Measurements from ENCODE around the gene ERFE. TPM values are rescaled to one million over a fixed set of nuclear protein-coding genes. Genes with fewer than 3 reads are reported as not detected.
A peak's percentile ranks its signal among the peaks of the same experiment; 100 is the strongest.

ERFE gene
- total and polyA plus RNA-seq, 2 of the 4 experiments (the other 2 are of a cell fraction), result 1.3 to 3.5 TPM

DNA sequence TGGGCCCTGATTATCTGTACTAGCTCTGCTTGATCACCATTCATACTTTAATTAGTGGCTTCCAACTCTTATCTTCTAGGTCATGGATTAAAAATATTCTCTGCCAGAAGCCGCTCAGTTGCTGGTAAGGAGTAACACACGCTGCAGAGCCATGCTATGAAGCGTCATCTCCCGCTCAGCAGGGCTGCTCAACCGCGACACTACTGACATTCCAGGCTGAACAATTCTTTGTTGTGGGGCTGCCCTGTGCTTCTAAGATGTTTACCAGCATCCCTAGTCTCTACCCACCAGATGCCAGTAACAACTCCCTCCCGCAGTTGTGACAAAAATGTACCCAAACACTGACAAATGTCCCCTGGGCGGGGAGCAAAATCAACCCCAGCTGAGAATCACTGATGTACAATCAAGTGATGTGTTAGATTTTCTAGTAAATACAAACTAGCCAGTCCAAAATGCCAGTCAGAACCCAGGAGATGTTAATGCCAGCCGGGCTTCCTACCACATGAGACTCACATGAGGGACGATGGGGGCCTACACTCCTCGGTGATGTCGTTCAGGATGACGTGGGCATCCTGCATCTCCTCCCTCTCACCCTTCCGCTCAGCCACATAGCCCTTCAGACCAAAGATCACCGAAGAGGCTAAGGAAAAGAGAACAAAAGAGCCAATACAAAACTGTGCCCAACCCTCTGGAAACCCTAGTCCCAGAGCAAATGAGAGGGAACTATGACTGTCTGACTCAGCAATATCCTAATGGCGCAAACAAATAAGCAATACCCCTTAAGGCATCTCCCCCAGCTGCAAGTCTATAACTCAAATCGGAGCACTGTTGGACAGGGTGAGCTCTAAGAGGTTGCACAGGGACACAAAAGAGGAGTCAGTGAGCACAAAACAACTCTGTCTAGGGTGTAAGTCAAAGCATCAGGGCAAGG, 29.1 kb downstream of the ERFE start:
- dilution Hi-C loops (cut with HindIII; ENCODE audit: low sequenced_read_pairs, unreplicated experiment) (no loop called here), in situ Hi-C loops (cut with MboI; ENCODE audit: low sequenced_read_pairs) (no loop called here), intact Hi-C loops (cut with micrococcal nuclease) (no loop called here)
- DNase-seq, result no peak
- Histone ChIP-seq H4K8ac (ENCODE audit: low read depth in 2 of 2, low read length in 2 of 2) (no peak overlapping the region), H4K91ac (ENCODE audit: insufficient read depth, low read depth, low read length) (no peak overlapping the region), H3K4ac (ENCODE audit: low read depth, low read length) (no peak overlapping the region), H3K14ac (replicated peaks; ENCODE audit: low read depth, low read length) (no peak overlapping the region), H2AFZ (replicated peaks; ENCODE audit: low read length, poor library complexity) (no peak overlapping the region), H3K18ac (ENCODE audit: low read depth, low read length) (no peak overlapping the region), H2BK5ac (ENCODE audit: low read depth, low read length, poor library complexity, severe bottlenecking) (no peak overlapping the region), H3K4me1 (ENCODE audit: control insufficient read depth, insufficient read depth, low read length) (peaks cover 5% of the 10 kb centered on the region), H3K27ac (ENCODE audit: insufficient read depth, low read length) (no peak overlapping the region), H2BK120ac (ENCODE audit: low read depth, low read length) (no peak overlapping the region), H3K9me1 (ENCODE audit: insufficient read depth, low read length) (0 out of 2 replicates have a peak, but pooled peaks cover 1% of the 10 kb centered on the region), H3K27me3 (ENCODE audit: control insufficient read depth, insufficient read depth, low read length) (no peaks in the 10 kb centered on the region), H3K4me2 (ENCODE audit: low read depth, low read length) (no peak overlapping the region), H4K20me1 (ENCODE audit: insufficient read depth, low read length) (peaks cover 10% of the 10 kb centered on the region; the same call in 1 of the 2 replicates), H4K5ac (ENCODE audit: low read depth, low read length) (no peak overlapping the region), H3K36me3 (ENCODE audit: control insufficient read depth, insufficient read depth, low read length) (peaks cover 61% of the 10 kb centered on the region), H3K9me3 (ENCODE audit: control insufficient read depth, insufficient read depth, low read length) (no peaks in the 10 kb centered on the region), H3K23ac (ENCODE audit: low read depth, low read length) (no peak overlapping the region), H2BK20ac (ENCODE audit: low read depth, low read length) (no peak overlapping the region), H2AK9ac (replicated peaks; ENCODE audit: low read depth, low read length, poor library complexity) (no peak overlapping the region), H2AK5ac (ENCODE audit: low read depth, low read length) (no peak overlapping the region), H3K4me3 (ENCODE audit: insufficient read depth, low read depth, low read length) (no peak overlapping the region), H3K9ac (ENCODE audit: low read depth, low read length) (no peak overlapping the region), H3K56ac (ENCODE audit: extremely low read depth, insufficient read depth, low read length) (no peak overlapping the region), H2BK15ac (ENCODE audit: low read depth, low read length) (no peak overlapping the region), H3K79me1 (ENCODE audit: low read depth in 1 of 2, low read length in 2 of 2) (peaks cover 19 to 39% of the 10 kb centered on the region in 2 experiments)
- ChIA-PET POLR2A (ENCODE audit: unreplicated experiment) (no interaction called here), CTCF (no interaction called here)
- no peak for ATAC-seq (ENCODE audit: low read depth)
- BruUV-seq (replicated peaks), result no TSS peak
- no peak for TF ChIP-seq POLR2A (IDR thresholded peaks at IDR 0.05; ENCODE audit: low read depth, low read length)
- peak; percentile 67 for TF ChIP-seq MAFK (IDR thresholded peaks at IDR 0.05; ENCODE audit: low read depth, low read length)
- 88% methylated on average over 5 of the region's 17 CpGs; no CpG with 5 or more reads in 1 of the 2 experiments for WGBS, 2 experiments (ENCODE audit: extremely low coverage in 2 of 2, insufficient read length in 1 of 2)

Data from IMR-90 (cell line).